COLO668 (cell line): ENCODE measurements around the gene ANKRD28.

ENCODE experiments used
- DNase-seq: peaks from one replicate; lab custom pipeline; 2025; ENCODE audit not compliant: unreplicated experiment; lab: John Stamatoyannopoulos, UW

Gene ANKRD28

GRCh38 chr3:15804553-15805095 lies 6.8 kb upstream of the ANKRD28 start:
- DNase-seq: no peak

- DNase-seq: no peak
Measured at GRCh38 chr3:15803921-15804320, 6.1 kb upstream of the ANKRD28 start.

- DNase-seq: no peak
Measured at GRCh38 chr3:15801298-15801697, 3.5 kb upstream of the ANKRD28 start.

DNA sequence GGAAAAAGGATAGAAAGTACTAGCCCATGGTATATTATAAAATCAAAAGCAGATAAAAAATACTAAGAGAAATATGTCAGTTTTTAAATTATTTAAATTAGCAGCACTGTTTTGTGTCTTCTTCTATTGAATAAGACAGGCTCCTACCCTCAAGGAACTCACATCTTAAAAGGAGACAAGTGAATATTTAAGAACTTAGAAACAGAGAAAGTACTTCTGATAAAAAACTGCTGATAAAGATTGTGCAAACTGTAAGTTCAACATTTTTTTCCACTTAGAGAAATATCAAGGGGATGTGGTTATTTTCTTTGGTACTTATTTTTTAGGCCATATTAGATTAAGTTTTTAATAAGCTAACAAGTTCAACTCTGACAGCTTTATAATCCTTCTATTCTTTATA lies 3.0 kb upstream of the ANKRD28 start:
- no peak for DNase-seq

- no peak for DNase-seq
Measured at GRCh38 chr3:15800327-15800726, 2.5 kb upstream of the ANKRD28 start.

GRCh38 chr3:15798533-15799245 lies 910 bp upstream of the ANKRD28 start:
- DNase-seq: no peak

DNA sequence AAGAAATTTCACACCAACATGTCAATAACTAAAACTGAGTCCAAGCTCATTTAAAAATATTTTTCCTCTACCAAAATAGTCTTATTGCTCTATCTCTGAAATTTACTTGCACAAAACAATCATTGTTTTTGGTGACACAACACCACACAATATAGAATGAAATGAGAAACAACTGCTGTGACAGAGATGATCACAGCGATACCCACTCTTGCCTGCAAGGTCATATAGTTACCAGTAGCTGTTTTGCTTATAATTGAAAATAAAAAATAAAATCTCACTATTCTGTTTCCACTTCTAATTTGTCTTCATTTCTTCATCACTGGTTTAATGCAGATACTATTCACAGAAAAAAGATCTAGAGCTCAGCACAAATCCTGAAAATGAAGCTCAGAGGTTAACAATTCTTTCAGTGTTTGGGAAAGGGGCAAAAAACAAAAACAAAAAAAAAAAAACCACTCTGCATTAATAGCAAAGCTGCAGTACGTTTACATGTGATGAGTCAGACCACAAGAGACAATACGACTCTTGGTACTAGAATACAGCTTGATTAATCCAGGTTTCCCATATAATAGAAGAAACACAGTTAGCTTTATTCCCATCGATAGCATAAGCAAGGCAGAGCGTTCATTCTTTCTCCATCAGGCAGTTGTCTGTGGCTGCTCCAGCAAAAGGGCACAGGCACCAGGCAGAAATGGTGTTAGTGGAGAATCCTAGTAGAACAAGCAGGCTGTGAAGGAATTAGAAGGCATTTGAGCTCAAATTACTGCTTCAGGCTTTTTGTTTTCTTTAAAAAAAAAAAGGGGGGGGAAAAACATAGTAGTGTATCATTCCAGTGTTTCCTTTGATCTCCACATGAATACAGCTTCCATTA lies 773 bp downstream of the ANKRD28 start:
- no peak for DNase-seq

GRCh38 chr3:15796331-15796730 lies 1.4 kb downstream of the ANKRD28 start:
- no peak for DNase-seq

GRCh38 chr3:15795651-15796308 lies 2.0 kb downstream of the ANKRD28 start:
- no peak for DNase-seq

GRCh38 chr3:15794842-15795650 lies 2.7 kb downstream of the ANKRD28 start:
- DNase-seq: no peak

DNA sequence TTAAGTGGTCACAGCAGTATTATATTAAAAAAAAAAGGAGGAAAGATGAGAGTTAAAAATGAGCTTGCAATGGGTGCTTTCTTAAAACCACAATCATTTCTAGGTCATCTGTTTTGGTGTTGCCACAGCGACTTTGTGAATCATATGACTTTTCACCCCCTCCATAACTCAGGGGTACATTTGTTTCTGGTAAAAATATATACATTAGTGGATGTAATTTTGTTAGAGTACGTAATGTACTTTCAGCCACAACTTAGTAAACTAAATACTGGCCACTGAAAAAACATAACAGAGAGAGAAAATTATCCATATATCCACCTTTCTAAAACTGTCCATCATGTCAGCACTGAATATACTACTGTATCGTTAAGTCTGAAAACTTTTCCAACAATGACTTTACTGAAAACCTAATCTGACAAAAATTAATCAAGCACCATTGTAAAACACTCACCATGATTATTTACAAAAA lies 3.4 kb downstream of the ANKRD28 start:
- DNase-seq: no peak

- DNase-seq: no peak
Measured at GRCh38 chr3:15791525-15791924, 6.3 kb downstream of the ANKRD28 start.

GRCh38 chr3:15787941-15788340 lies 9.8 kb downstream of the ANKRD28 start:
- DNase-seq: no peak

- DNase-seq: no peak
Measured at GRCh38 chr3:15787526-15787925, 10.3 kb downstream of the ANKRD28 start.

DNA sequence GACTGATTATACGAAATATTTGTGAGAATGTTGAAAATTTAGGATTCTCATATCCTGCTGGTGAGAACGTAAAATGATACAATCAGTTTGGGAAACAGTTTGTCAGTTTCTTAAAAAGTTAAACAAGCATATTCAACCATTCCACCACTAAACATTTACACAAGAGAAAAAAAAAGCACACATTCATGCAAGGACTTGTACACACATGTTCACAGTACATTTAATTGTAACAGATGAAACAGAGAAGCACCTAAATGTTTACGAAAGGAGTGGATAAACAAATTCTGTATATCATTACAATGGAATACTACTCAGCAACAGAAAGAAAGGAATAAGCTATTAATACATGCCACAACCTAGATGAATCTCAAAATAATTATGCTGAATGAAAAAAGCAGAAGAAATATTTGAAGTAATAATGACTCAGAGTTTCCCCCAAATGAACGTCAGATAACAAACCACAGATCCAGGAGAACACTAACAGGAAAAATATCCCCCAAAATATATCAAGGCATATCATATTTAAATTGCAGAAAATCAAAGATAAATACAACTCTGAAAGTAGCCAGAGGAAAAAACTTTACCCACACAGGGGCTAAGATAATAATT lies 14.3 kb downstream of the ANKRD28 start:
- DNase-seq: no peak

- no peak for DNase-seq
Measured at GRCh38 chr3:15782429-15782828, 15.3 kb downstream of the ANKRD28 start.

- no peak for DNase-seq
Measured at GRCh38 chr3:15781637-15782402, 16.0 kb downstream of the ANKRD28 start.

DNA sequence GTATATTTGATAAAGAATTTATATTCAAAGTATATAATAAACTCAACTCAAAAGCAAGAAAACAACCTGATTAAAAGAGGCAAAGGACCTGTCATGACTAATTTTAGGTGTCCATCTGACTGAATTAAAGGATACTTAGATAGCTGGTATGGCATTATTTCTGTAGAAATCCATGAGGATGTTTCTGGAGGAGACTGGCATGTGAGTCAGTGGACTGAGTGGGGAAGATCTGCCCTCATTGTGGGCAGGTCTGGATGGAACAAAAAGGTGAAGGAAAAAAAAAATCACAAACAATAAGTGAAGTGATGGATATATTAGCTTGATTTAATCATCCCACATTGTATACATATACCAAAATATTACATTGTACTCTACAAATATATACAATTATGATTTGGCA lies 16.6 kb downstream of the ANKRD28 start:
- DNase-seq: no peak

- no peak for DNase-seq
Measured at GRCh38 chr3:15779111-15779510, 18.7 kb downstream of the ANKRD28 start.
